ENCODE measurements around the gene CEP63.
"Not testable (repeated sequence)": the region's sequence is repeated elsewhere in the genome, so short reads cannot be mapped to it uniquely, and the experiment has no call there.

The CEP63 gene

DNA sequence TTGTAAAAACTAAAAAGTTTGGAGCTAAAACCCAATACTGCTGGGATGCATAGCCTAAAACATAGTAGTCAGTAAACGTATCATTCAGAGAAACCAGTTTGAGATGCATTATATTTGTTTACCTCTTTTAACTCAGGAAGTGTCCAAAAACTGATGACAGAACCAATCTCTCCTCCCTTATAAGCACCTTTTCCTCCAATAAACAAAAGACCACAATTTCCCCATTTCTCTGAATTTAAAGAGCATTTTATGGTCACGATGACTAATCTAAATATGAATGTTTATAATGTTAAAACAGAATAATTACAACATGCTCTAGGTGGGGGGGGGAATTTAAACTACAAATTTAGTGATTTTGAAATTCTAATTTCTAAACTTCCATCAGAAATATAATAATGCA is 58.5 kb downstream of the CEP63 start:
- TF ChIP-seq CTCF (IDR thresholded peaks at IDR 0.05; ENCODE audit: control extremely low read depth, extremely low read depth, low read depth, missing control alignments) = no peak
- ChIA-PET POLR2A (no interaction called here), CTCF (no interaction called here)
- DNase-seq (ENCODE audit: extremely low spot score) = no peak

DNA sequence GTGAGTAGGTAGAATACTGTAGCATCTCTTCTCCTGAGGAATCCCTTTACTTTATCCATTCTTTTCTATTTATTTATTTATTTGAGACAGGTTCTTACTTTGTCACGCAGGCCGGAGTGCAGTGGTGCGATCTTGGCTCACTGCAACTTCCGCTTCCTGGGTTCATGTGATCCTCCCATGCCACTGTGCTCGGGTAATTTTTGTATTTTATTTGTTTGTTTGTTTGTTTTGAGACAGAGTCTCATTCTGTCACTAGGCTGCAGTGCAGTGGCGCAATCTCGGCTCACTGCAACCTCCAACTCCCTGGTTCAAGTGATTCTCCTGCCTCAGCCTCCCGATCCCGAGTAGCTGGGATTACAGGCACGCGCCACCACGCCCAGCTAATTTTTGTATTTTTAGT is 58.9 kb downstream of the CEP63 start:
- DNase-seq (ENCODE audit: extremely low spot score); POLR2A ChIA-PET: not testable (repeated sequence)
- CTCF ChIA-PET = interaction anchor here (1.3 kb wide), 1 partner anchor 19 kb away, joined by 3 read pairs; no protein-coding TSS in a partner anchor

GRCh38 chr3:134545818-134546217 is 60.0 kb downstream of the CEP63 start:
- DNase-seq (ENCODE audit: extremely low spot score) = no peak
- POLR2A ChIA-PET = no interaction called here
- no peak for TF ChIP-seq CTCF (IDR thresholded peaks at IDR 0.05; ENCODE audit: control extremely low read depth, extremely low read depth, low read depth, missing control alignments)
- CTCF ChIA-PET = interaction anchor here (1.3 kb wide), 1 partner anchor 18 kb away, joined by 3 read pairs; no protein-coding TSS in a partner anchor

GRCh38 chr3:134552784-134553183 is 66.9 kb downstream of the CEP63 start:
- no peak for DNase-seq (ENCODE audit: extremely low spot score)

DNA sequence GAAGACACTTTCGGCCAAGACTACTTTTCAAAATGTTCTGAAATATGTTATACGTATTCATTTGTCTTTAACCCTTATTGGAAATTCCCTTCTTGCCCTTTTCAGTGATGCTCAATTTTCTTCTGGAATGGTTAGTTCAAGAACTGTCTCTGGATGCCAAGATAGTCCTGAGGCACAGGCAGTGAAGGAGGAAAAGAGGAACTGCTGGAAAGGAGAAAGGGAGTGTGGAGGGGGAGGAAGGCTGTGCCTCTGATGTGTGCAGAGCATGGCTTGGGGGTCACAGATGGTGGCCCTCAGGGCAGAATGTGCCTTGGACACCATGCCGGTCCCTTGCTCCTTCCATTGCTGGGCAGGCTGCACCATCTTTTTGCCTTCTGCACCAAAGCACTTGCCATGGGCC is 73.7 kb downstream of the CEP63 start:
- ChIA-PET CTCF (no interaction called here), POLR2A (no interaction called here)
- no peak for DNase-seq (ENCODE audit: extremely low spot score)
- TF ChIP-seq CTCF (IDR thresholded peaks at IDR 0.05; ENCODE audit: control extremely low read depth, extremely low read depth, low read depth, missing control alignments) = no peak

More at GRCh38 chr3:134552784-134553183, 66.9 kb downstream of the CEP63 start:
- ChIA-PET POLR2A (no interaction called here), CTCF (no interaction called here)
- no peak for TF ChIP-seq CTCF (IDR thresholded peaks at IDR 0.05; ENCODE audit: control extremely low read depth, extremely low read depth, low read depth, missing control alignments)

- DNase-seq (ENCODE audit: extremely low spot score) = no peak
- CTCF ChIA-PET = no interaction called here
- POLR2A ChIA-PET = no interaction called here
- no peak for TF ChIP-seq CTCF (IDR thresholded peaks at IDR 0.05; ENCODE audit: control extremely low read depth, extremely low read depth, low read depth, missing control alignments)
These were observed 76.2 kb downstream of the CEP63 start for GRCh38 chr3:134562055-134562454.

- no peak for DNase-seq (ENCODE audit: extremely low spot score)
- ChIA-PET CTCF (interaction anchor here (1.1 to 1.9 kb wide), 2 partner anchors 18 to 36 kb away, joined by 3 to 4 read pairs; no protein-coding TSS in a partner anchor), POLR2A (no interaction called here)
- no peak for TF ChIP-seq CTCF (IDR thresholded peaks at IDR 0.05; ENCODE audit: control extremely low read depth, extremely low read depth, low read depth, missing control alignments)
These were observed 77.7 kb downstream of the CEP63 start for GRCh38 chr3:134563601-134564000.
